HL-60 (cell line): ENCODE results near the gene DYNC2I2.

ENCODE experiments used
- CTCF ChIP-seq: IDR thresholded peaks from one replicate; pipeline ENCODE4 v1.5.1; 2011; ENCODE audit warnings: low read length, control low read depth, inconsistent platforms; ENCODE audit not compliant: insufficient read depth
- GABPA ChIP-seq: IDR thresholded peaks from 2 replicates; pipeline ENCODE4 v1.6.1; 2012; ENCODE audit warnings: low read depth
- POLR2AphosphoS5 ChIP-seq: IDR thresholded peaks from 2 replicates; pipeline ENCODE4 v1.6.1; 2012; ENCODE audit warnings: low read depth
- REST ChIP-seq: IDR thresholded peaks from 2 replicates; pipeline ENCODE4 v1.6.1; 2012; ENCODE audit warnings: low read depth; ENCODE audit not compliant: insufficient replicate concordance

- TF ChIP-seq GABPA (no peak), CTCF (no peak), REST (no peak), POLR2AphosphoS5 (no peak)
Observed at GRCh38 chr9:128600099-128600498, 56.5 kb downstream of the DYNC2I2 start.
